CD4-positive, alpha-beta T cell treated with Interleukin-4 for 4 hours (primary cell): ENCODE measurements around the gene TRAPPC6A.

Source experiments
- DNase-seq: peaks from one replicate; pipeline ENCODE4 v3.0.0-alpha.2; 2020

TRAPPC6A gene

GRCh38 chr19:45146251-45146650 is 31.8 kb downstream of the TRAPPC6A start:
- no peak for DNase-seq

GRCh38 chr19:45145270-45146189 is 32.5 kb downstream of the TRAPPC6A start:
- no peak for DNase-seq

- no peak for DNase-seq
Observed at GRCh38 chr19:45144431-45145269, 33.4 kb downstream of the TRAPPC6A start.

- no peak for DNase-seq
Observed at GRCh38 chr19:45142726-45143110, 35.3 kb downstream of the TRAPPC6A start.

- no peak for DNase-seq
Observed at GRCh38 chr19:45142016-45142725, 35.9 kb downstream of the TRAPPC6A start.

GRCh38 chr19:45141203-45141900 is 36.7 kb downstream of the TRAPPC6A start:
- no peak for DNase-seq

- DNase-seq: no peak
Observed at GRCh38 chr19:45140533-45140932, 37.5 kb downstream of the TRAPPC6A start.

GRCh38 chr19:45140144-45140503 is 37.9 kb downstream of the TRAPPC6A start:
- DNase-seq: no peak

GRCh38 chr19:45139286-45140143 is 38.5 kb downstream of the TRAPPC6A start:
- DNase-seq: no peak

- no peak for DNase-seq
Observed at GRCh38 chr19:45138303-45138751, 39.7 kb downstream of the TRAPPC6A start.

GRCh38 chr19:45137179-45137761 is 40.8 kb downstream of the TRAPPC6A start:
- DNase-seq: no peak

- DNase-seq: no peak
Observed at GRCh38 chr19:45136507-45137178, 41.4 kb downstream of the TRAPPC6A start.

- DNase-seq: no peak
Observed at GRCh38 chr19:45135176-45135885, 42.7 kb downstream of the TRAPPC6A start.

- no peak for DNase-seq
Observed at GRCh38 chr19:45133661-45134060, 44.4 kb downstream of the TRAPPC6A start.

- DNase-seq: no peak
Observed at GRCh38 chr19:45130888-45131615, 47.0 kb downstream of the TRAPPC6A start.

- no peak for DNase-seq
Observed at GRCh38 chr19:45130236-45130635, 47.8 kb downstream of the TRAPPC6A start.

- DNase-seq: no peak
Observed at GRCh38 chr19:45128806-45129205, 49.2 kb downstream of the TRAPPC6A start.

GRCh38 chr19:45128146-45128545 is 49.9 kb downstream of the TRAPPC6A start:
- DNase-seq: no peak

- DNase-seq: no peak
Observed at GRCh38 chr19:45126654-45127053, 51.4 kb downstream of the TRAPPC6A start.
